Trophoblast cell (in vitro differentiated cells and primary cell): ENCODE data around the gene LRRC71.

ENCODE experiments used
- DNase-seq, 2 donors: peaks; one replicate each; pipeline ENCODE4 v3.0.0-alpha.2; 2016
- H2AFZ ChIP-seq: 2 replicates; pipeline ENCODE4 v1.6.1; 2013; ENCODE audit warnings: low read length, moderate library complexity, mild to moderate bottlenecking; ENCODE audit not compliant: insufficient read depth, poor library complexity
- H2AK5ac ChIP-seq: 2 replicates; pipeline ENCODE4 v1.6.1; 2013; ENCODE audit warnings: mild to moderate bottlenecking, low read length
- H2BK120ac ChIP-seq: 2 replicates; pipeline ENCODE4 v1.6.1; 2013; ENCODE audit warnings: low read length, mild to moderate bottlenecking, moderate library complexity; ENCODE audit not compliant: insufficient read depth, poor library complexity
- H2BK12ac ChIP-seq: 2 replicates; pipeline ENCODE4 v1.6.1; 2013; ENCODE audit warnings: mild to moderate bottlenecking, low read length, moderate library complexity
- H2BK5ac ChIP-seq: 2 replicates; pipeline ENCODE4 v1.6.1; 2013; ENCODE audit warnings: low read length, low read depth, moderate library complexity, mild to moderate bottlenecking; ENCODE audit not compliant: poor library complexity
- H3K14ac ChIP-seq: 2 replicates; pipeline ENCODE4 v1.6.1; 2013; ENCODE audit warnings: mild to moderate bottlenecking, low read length
- H3K18ac ChIP-seq: 2 replicates; pipeline ENCODE4 v1.6.1; 2013; ENCODE audit warnings: mild to moderate bottlenecking, low read length
- H3K23ac ChIP-seq: 2 replicates; pipeline ENCODE4 v1.6.1; 2013; ENCODE audit warnings: low read length
- H3K27ac ChIP-seq: 2 replicates; pipeline ENCODE4 v1.5.1; 2013; ENCODE audit warnings: low read depth, mild to moderate bottlenecking, inconsistent platforms, low read length, moderate library complexity
- H3K27me3 ChIP-seq: 2 replicates; pipeline ENCODE4 v1.6.1; 2013; ENCODE audit warnings: inconsistent platforms, mild to moderate bottlenecking, low read length, moderate library complexity; ENCODE audit not compliant: insufficient read depth
- H3K36me3 ChIP-seq, 2 experiments: 1 replicate in 1 of 2; 2 replicates in 1 of 2; pipeline ENCODE4 v1.6.1; 2013; ENCODE audit warnings: low read length in 2 of 2, mild to moderate bottlenecking in 2 of 2, moderate library complexity in 1 of 2; ENCODE audit not compliant: insufficient read depth in 2 of 2, control insufficient read depth in 1 of 2
- H3K4ac ChIP-seq: 2 replicates; pipeline ENCODE4 v1.6.1; 2013; ENCODE audit warnings: low read depth, mild to moderate bottlenecking, low read length, moderate library complexity
- H3K4me1 ChIP-seq, 2 experiments: 1 replicate in 1 of 2; 2 replicates in 1 of 2; pipeline ENCODE4 v1.6.1; 2013; ENCODE audit warnings: low read length in 2 of 2, mild to moderate bottlenecking in 2 of 2, moderate library complexity in 1 of 2; ENCODE audit not compliant: insufficient read depth in 2 of 2, control insufficient read depth in 1 of 2
- H3K4me2 ChIP-seq: 2 replicates; pipeline ENCODE4 v1.6.1; 2013; ENCODE audit warnings: inconsistent platforms, mild to moderate bottlenecking, low read length, moderate library complexity
- H3K4me3 ChIP-seq: 2 replicates; pipeline ENCODE4 v1.5.1; 2013; ENCODE audit warnings: mild to moderate bottlenecking, low read depth, low read length, inconsistent platforms
- H3K79me1 ChIP-seq: one replicate; pipeline ENCODE4 v1.6.1; 2013; ENCODE audit warnings: low read length
- H3K79me2 ChIP-seq: 2 replicates; pipeline ENCODE4 v1.6.1; 2013; ENCODE audit warnings: low read length, mild to moderate bottlenecking; ENCODE audit not compliant: control insufficient read depth, insufficient read depth, poor library complexity
- H3K9ac ChIP-seq: 2 replicates; pipeline ENCODE4 v1.6.1; 2013; ENCODE audit warnings: mild to moderate bottlenecking, low read length
- H3K9me3 ChIP-seq: 2 replicates; pipeline ENCODE4 v1.6.1; 2013; ENCODE audit warnings: low read depth, mild to moderate bottlenecking, control low read depth, inconsistent platforms, low read length; ENCODE audit not compliant: insufficient read depth
- H4K12ac ChIP-seq: 2 replicates; pipeline ENCODE4 v1.6.1; 2013; ENCODE audit warnings: low read depth, mild to moderate bottlenecking, low read length, moderate library complexity
- H4K8ac ChIP-seq: 2 replicates; pipeline ENCODE4 v1.6.1; 2013; ENCODE audit warnings: low read depth, mild to moderate bottlenecking, low read length, moderate library complexity
- H4K91ac ChIP-seq: one replicate; pipeline ENCODE4 v1.6.1; 2013; ENCODE audit warnings: low read depth, mild to moderate bottlenecking, low read length, moderate library complexity
- WGBS: extraction: QIAGEN DNeasy Blood & Tissue Kit; methylation state at CpG from one replicate; pipeline ENCODE4 v1.1.7; 2013; ENCODE audit warnings: missing lambda C conversion rate; ENCODE audit not compliant: insufficient read length, insufficient coverage; ENCODE audit errors: extremely low coverage; 5-methylcytosine and 5-hydroxymethylcytosine counted together

Gene LRRC71

GRCh38 chr1:156908541-156908940 is 11.9 kb upstream of the LRRC71 start:
- H3K14ac ChIP-seq = no peak overlapping the region
- H2BK5ac ChIP-seq = no peak overlapping the region
- no peak overlapping the region for H3K4ac ChIP-seq
- no peaks in the 10 kb centered on the region for H3K79me2 ChIP-seq
- H4K8ac ChIP-seq = no peak overlapping the region
- no peak overlapping the region for H3K23ac ChIP-seq
- H3K4me1 ChIP-seq = peaks cover 0 to 4% of the 10 kb centered on the region in 2 experiments
- H4K12ac ChIP-seq = no peak overlapping the region
- no peak overlapping the region for H2AFZ ChIP-seq
- H4K91ac ChIP-seq = no peak overlapping the region
- H3K18ac ChIP-seq = no peak overlapping the region
- H3K9ac ChIP-seq = no peak overlapping the region
- no peak overlapping the region for H2AK5ac ChIP-seq
- no peak overlapping the region for H2BK120ac ChIP-seq
- no peak overlapping the region for H3K4me3 ChIP-seq
- no CpG with 5 or more reads among the region's 29 CpGs for WGBS
- no peaks in the 10 kb centered on the region for H3K79me1 ChIP-seq
- peaks cover 75 to 81% of the 10 kb centered on the region in 2 experiments for H3K36me3 ChIP-seq
- H3K27me3 ChIP-seq = no peaks in the 10 kb centered on the region
- no peak overlapping the region for H3K27ac ChIP-seq
- H3K9me3 ChIP-seq = peaks cover 5% of the 10 kb centered on the region
- no peak overlapping the region for H2BK12ac ChIP-seq
- no peak overlapping the region for H3K4me2 ChIP-seq
- DNase-seq = no peak

- Histone ChIP-seq H4K8ac (no peak overlapping the region), H4K91ac (no peak overlapping the region), H3K14ac (no peak overlapping the region), H2AK5ac (no peak overlapping the region), H3K4me1 (peaks cover 0 to 4% of the 10 kb centered on the region in 2 experiments), H2BK120ac (no peak overlapping the region), H3K18ac (no peak overlapping the region), H3K4me3 (no peak overlapping the region), H3K27ac (no peak overlapping the region), H3K79me1 (no peaks in the 10 kb centered on the region), H3K9ac (no peak overlapping the region), H2AFZ (no peak overlapping the region), H3K9me3 (peaks cover 3% of the 10 kb centered on the region), H3K4me2 (no peak overlapping the region), H3K36me3 (peaks cover 79 to 85% of the 10 kb centered on the region in 2 experiments), H2BK12ac (no peak overlapping the region), H3K27me3 (no peaks in the 10 kb centered on the region), H4K12ac (no peak overlapping the region), H2BK5ac (no peak overlapping the region), H3K4ac (no peak overlapping the region), H3K23ac (no peak overlapping the region), H3K79me2 (no peaks in the 10 kb centered on the region)
- DNase-seq = no peak
- WGBS = no CpG with 5 or more reads among the region's 10 CpGs
Measured at GRCh38 chr1:156908955-156909354, 11.5 kb upstream of the LRRC71 start.

DNA sequence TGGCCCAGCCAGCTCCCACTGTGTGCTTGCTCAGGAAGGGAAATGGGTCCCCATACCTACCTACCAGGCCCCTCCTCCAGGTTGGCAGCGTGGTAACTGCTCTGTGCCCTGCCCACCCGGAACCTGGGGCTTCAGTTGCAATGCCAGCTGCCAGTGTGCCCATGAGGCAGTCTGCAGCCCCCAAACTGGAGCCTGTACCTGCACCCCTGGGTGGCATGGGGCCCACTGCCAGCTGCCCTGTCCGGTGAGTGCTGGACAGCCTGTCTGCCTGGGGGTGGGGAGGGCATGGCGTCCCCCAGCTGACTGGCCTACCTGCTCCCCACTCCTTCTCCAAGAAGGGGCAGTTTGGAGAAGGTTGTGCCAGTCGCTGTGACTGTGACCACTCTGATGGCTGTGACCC is 10.8 kb upstream of the LRRC71 start:
- Histone ChIP-seq H3K4me2 (no peak overlapping the region), H3K23ac (no peak overlapping the region), H3K4ac (no peak overlapping the region), H2AK5ac (no peak overlapping the region), H2BK5ac (no peak overlapping the region), H3K36me3 (peaks cover 82 to 89% of the 10 kb centered on the region in 2 experiments), H4K8ac (no peak overlapping the region), H4K12ac (no peak overlapping the region), H2BK120ac (no peak overlapping the region), H3K27me3 (no peaks in the 10 kb centered on the region), H4K91ac (no peak overlapping the region), H3K79me1 (no peaks in the 10 kb centered on the region), H2BK12ac (no peak overlapping the region), H3K9ac (no peak overlapping the region), H3K4me1 (peaks cover 0 to 4% of the 10 kb centered on the region in 2 experiments), H2AFZ (no peak overlapping the region), H3K18ac (no peak overlapping the region), H3K4me3 (no peak overlapping the region), H3K79me2 (no peaks in the 10 kb centered on the region), H3K27ac (no peak overlapping the region), H3K9me3 (peaks cover 3% of the 10 kb centered on the region), H3K14ac (no peak overlapping the region)
- DNase-seq = no peak
- WGBS = no CpG with 5 or more reads among the region's 5 CpGs

DNA sequence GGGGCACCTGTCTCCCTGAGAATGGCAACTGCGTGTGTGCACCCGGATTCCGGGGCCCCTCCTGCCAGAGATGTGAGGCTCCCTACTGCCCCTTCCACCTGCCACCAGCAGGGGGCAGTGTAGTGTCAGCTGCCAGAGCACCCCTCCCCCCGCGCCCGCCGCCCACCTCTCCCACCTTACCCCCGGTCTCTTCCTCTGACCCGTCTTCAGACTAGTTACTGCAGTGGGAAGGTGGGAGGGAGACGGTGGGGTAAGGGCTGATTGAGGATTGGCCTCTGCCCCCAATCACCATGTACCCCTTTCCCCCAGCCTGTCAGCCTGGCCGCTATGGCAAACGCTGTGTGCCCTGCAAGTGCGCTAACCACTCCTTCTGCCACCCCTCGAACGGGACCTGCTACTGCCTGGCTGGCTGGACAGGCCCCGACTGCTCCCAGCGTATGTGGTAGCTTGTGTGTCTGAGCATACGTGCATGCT is 10.1 kb upstream of the LRRC71 start:
- no peak overlapping the region for H4K8ac ChIP-seq
- no peak overlapping the region for H4K12ac ChIP-seq
- no peak overlapping the region for H3K9ac ChIP-seq
- H2AK5ac ChIP-seq = no peak overlapping the region
- WGBS = no CpG with 5 or more reads among the region's 18 CpGs
- no peak overlapping the region for H2BK12ac ChIP-seq
- DNase-seq = peak in 1 of 2 donors; percentile 20
- no peak overlapping the region for H3K18ac ChIP-seq
- no peak overlapping the region for H3K27ac ChIP-seq
- no peak overlapping the region for H2AFZ ChIP-seq
- H3K9me3 ChIP-seq = peaks cover 3% of the 10 kb centered on the region
- H3K4me2 ChIP-seq = no peak overlapping the region
- no peak overlapping the region for H3K14ac ChIP-seq
- H3K4me3 ChIP-seq = no peak overlapping the region
- H3K4ac ChIP-seq = no peak overlapping the region
- peaks cover 82 to 89% of the 10 kb centered on the region in 2 experiments for H3K36me3 ChIP-seq
- no peak overlapping the region for H2BK5ac ChIP-seq
- peaks cover 0 to 4% of the 10 kb centered on the region in 2 experiments for H3K4me1 ChIP-seq
- H3K79me2 ChIP-seq = no peaks in the 10 kb centered on the region
- no peaks in the 10 kb centered on the region for H3K27me3 ChIP-seq
- no peak overlapping the region for H2BK120ac ChIP-seq
- no peaks in the 10 kb centered on the region for H3K79me1 ChIP-seq
- no peak overlapping the region for H4K91ac ChIP-seq
- H3K23ac ChIP-seq = no peak overlapping the region
